H1 (cell line): ENCODE measurements around the gene PPM1N. TPM values are rescaled to one million over a fixed set of nuclear protein-coding genes. Genes with fewer than 3 reads are reported as not detected.

Experiments used
- CTCF ChIA-PET: fragments of 300-600 bp; sonication (Branson Sonifier 250); formaldehyde crosslinking; loops from one replicate; lab custom pipeline; 2021; ENCODE audit not compliant: partially characterized antibody; lab: Charles Lee
- POLR2A ChIA-PET: fragments of 300-600 bp; sonication (Branson Sonifier 250); formaldehyde crosslinking; loops from one replicate; lab custom pipeline; 2021; ENCODE audit warnings: inconsistent platforms; ENCODE audit not compliant: partially characterized antibody; lab: Charles Lee
- DNase-seq, 2 experiments: peaks; one replicate each; pipeline versions ENCODE4 v3.0.0 to v3.0.0-alpha.2; 2010 to 2022; ENCODE audit warnings: low spot score in 2 of 2, low read depth in 1 of 2, mixed read lengths in 1 of 2
- FAIRE-seq: peaks from 2 replicates; lab custom pipeline; 2011; peaks lifted over from hg19 to GRCh38; lab: Jason Lieb, UNC
- H2AFZ ChIP-seq: 2 replicates; pipeline ENCODE4 v1.8.1; 2012; ENCODE audit warnings: low read length, inconsistent platforms
- H2AK5ac ChIP-seq: 2 replicates; pipeline ENCODE4 v1.6.1; 2013; ENCODE audit warnings: low read depth, low read length
- H2BK120ac ChIP-seq: replicated peaks from 2 replicates; pipeline ENCODE3; 2013; ENCODE audit warnings: low read depth, low read length, inconsistent platforms
- H2BK12ac ChIP-seq: 2 replicates; pipeline ENCODE4 v1.6.1; 2013; ENCODE audit warnings: low read depth, low read length
- H2BK15ac ChIP-seq: 2 replicates; pipeline ENCODE4 v1.6.1; 2013; ENCODE audit warnings: low read length
- H2BK20ac ChIP-seq: 2 replicates; pipeline ENCODE4 v1.6.1; 2013; ENCODE audit warnings: low read length
- H2BK5ac ChIP-seq: 2 replicates; pipeline ENCODE4 v1.6.1; 2013; ENCODE audit warnings: low read depth, low read length
- H3K14ac ChIP-seq: 2 replicates; pipeline ENCODE4 v1.6.1; 2013; ENCODE audit warnings: inconsistent platforms; ENCODE audit not compliant: insufficient read length
- H3K18ac ChIP-seq: 2 replicates; pipeline ENCODE4 v1.6.1; 2013; ENCODE audit warnings: low read length; ENCODE audit errors: extremely low read depth
- H3K23ac ChIP-seq: 2 replicates; pipeline ENCODE4 v1.6.1; 2013; ENCODE audit warnings: inconsistent platforms; ENCODE audit not compliant: insufficient read length
- H3K23me2 ChIP-seq: 2 replicates; pipeline ENCODE4 v1.6.1; 2013; ENCODE audit warnings: low read depth, low read length
- H3K27ac ChIP-seq: 2 replicates; pipeline ENCODE4 v1.6.1; 2011; ENCODE audit warnings: low read depth, low read length, inconsistent platforms
- H3K27me3 ChIP-seq, 4 experiments: replicated peaks in 1 of 4; 1 replicate in 1 of 4; 2 replicates in 3 of 4; pipeline versions ENCODE4 v1.6.1 to v1.8.1; 2011 to 2013; ENCODE audit warnings: low read length in 3 of 4, mild to moderate bottlenecking in 3 of 4, inconsistent platforms in 2 of 4, mixed read lengths in 2 of 4, moderate library complexity in 1 of 4; ENCODE audit not compliant: control insufficient read depth in 3 of 4, insufficient read depth in 3 of 4; ENCODE audit errors: extremely low read depth in 1 of 4
- H3K36me3 ChIP-seq, 4 experiments: 2 replicates each; pipeline versions ENCODE4 v1.6.1 to v1.8.1; 2011 to 2013; ENCODE audit warnings: mild to moderate bottlenecking in 4 of 4, low read length in 3 of 4, moderate library complexity in 2 of 4, control low read depth in 1 of 4, inconsistent platforms in 1 of 4; ENCODE audit not compliant: insufficient read depth in 4 of 4, control insufficient read depth in 2 of 4
- H3K4ac ChIP-seq: replicated peaks from 2 replicates; pipeline ENCODE3; 2013; ENCODE audit warnings: low read length, low read depth, mixed read lengths, inconsistent platforms; ENCODE audit not compliant: insufficient read length
- H3K4me1 ChIP-seq, 4 experiments: replicated peaks in 1 of 4; 1 replicate in 1 of 4; 2 replicates in 3 of 4; pipeline versions ENCODE4 v1.6.1 to v1.8.1; 2011 to 2013; ENCODE audit warnings: low read length in 3 of 4, inconsistent platforms in 2 of 4, mixed read lengths in 1 of 4; ENCODE audit not compliant: insufficient read depth in 4 of 4, control insufficient read depth in 3 of 4
- H3K4me2 ChIP-seq, 2 experiments: 2 replicates each; pipeline versions ENCODE4 v1.6.1 to v1.8.1; 2011 to 2013; ENCODE audit warnings: low read depth in 2 of 2, low read length in 2 of 2, control low read depth in 1 of 2, inconsistent platforms in 1 of 2, mild to moderate bottlenecking in 1 of 2; ENCODE audit not compliant: insufficient read depth in 1 of 2
- H3K4me3 ChIP-seq, 4 experiments: fragments of 200-600, 300-600 bp in 1 of 4; sonication (generic), shearing (Covaris generic), sonication (Bioruptor Twin) in 1 of 4; 2 replicates each; pipeline versions ENCODE4 v1.5.1 to v1.8.1; 2011 to 2016; ENCODE audit warnings: low read length in 4 of 4, low read depth in 3 of 4, control low read depth in 2 of 4, inconsistent platforms in 2 of 4, mild to moderate bottlenecking in 2 of 4, mixed read lengths in 1 of 4, moderate library complexity in 1 of 4; ENCODE audit not compliant: insufficient read depth in 2 of 4; ENCODE audit errors: extremely low read depth in 1 of 4
- H3K56ac ChIP-seq: replicated peaks from 2 replicates; pipeline ENCODE3; 2013; ENCODE audit warnings: low read depth, mild to moderate bottlenecking, mixed read lengths, low read length, inconsistent platforms; ENCODE audit not compliant: insufficient read length
- H3K79me1 ChIP-seq: 2 replicates; pipeline ENCODE4 v1.6.1; 2013; ENCODE audit warnings: low read depth, low read length, control low read depth
- H3K79me2 ChIP-seq, 2 experiments: 2 replicates each; pipeline versions ENCODE4 v1.6.1 to v1.8.1; 2012 to 2013; ENCODE audit warnings: low read length in 2 of 2, mild to moderate bottlenecking in 2 of 2, inconsistent platforms in 1 of 2; ENCODE audit not compliant: insufficient read depth in 2 of 2, control insufficient read depth in 1 of 2
- H3K9ac ChIP-seq, 4 experiments: replicated peaks in 1 of 4; 1 replicate in 1 of 4; 2 replicates in 3 of 4; pipeline versions ENCODE4 v1.6.1 to v1.8.1; 2011 to 2013; ENCODE audit warnings: low read depth in 3 of 4, low read length in 3 of 4, control low read depth in 2 of 4, mild to moderate bottlenecking in 2 of 4, moderate library complexity in 2 of 4, inconsistent platforms in 1 of 4; ENCODE audit errors: extremely low read depth in 1 of 4
- H3K9me3 ChIP-seq, 2 experiments: 2 replicates each; pipeline versions ENCODE4 v1.6.1 to v1.8.1; 2012 to 2013; ENCODE audit warnings: mild to moderate bottlenecking in 2 of 2, moderate library complexity in 2 of 2, control low read depth in 1 of 2, inconsistent platforms in 1 of 2, low read depth in 1 of 2, low read length in 1 of 2, mixed read lengths in 1 of 2; ENCODE audit not compliant: insufficient read depth in 2 of 2
- H4K20me1 ChIP-seq, 2 experiments: replicated peaks in 1 of 2; 2 replicates each; pipeline versions ENCODE3 to v1.8.1; 2011 to 2013; ENCODE audit warnings: inconsistent platforms in 2 of 2, low read length in 2 of 2, mild to moderate bottlenecking in 1 of 2; ENCODE audit not compliant: insufficient read depth in 2 of 2, control insufficient read depth in 1 of 2
- H4K5ac ChIP-seq: 2 replicates; pipeline ENCODE4 v1.6.1; 2013; ENCODE audit warnings: low read length, low read depth, mixed read lengths, inconsistent platforms; ENCODE audit not compliant: insufficient read length
- H4K8ac ChIP-seq: 2 replicates; pipeline ENCODE4 v1.8.0; 2013; ENCODE audit warnings: mild to moderate bottlenecking, moderate library complexity, low read length, inconsistent platforms; ENCODE audit not compliant: insufficient read depth; ENCODE audit errors: extremely low read depth
- H4K91ac ChIP-seq: replicated peaks from 2 replicates; pipeline ENCODE3; 2013; ENCODE audit warnings: low read length, mixed read lengths, inconsistent platforms; ENCODE audit not compliant: insufficient read length
- ATF2 ChIP-seq: IDR thresholded peaks from 2 replicates; pipeline ENCODE4 v1.6.1; 2012; ENCODE audit warnings: low read length, inconsistent platforms
- BACH1 ChIP-seq: IDR thresholded peaks from 2 replicates; pipeline ENCODE4 v1.6.1; 2012; ENCODE audit warnings: low read length, improper control_type of control experiment
- CREB1 ChIP-seq: IDR thresholded peaks from 2 replicates; pipeline ENCODE4 v1.6.1; 2012; ENCODE audit warnings: inconsistent platforms
- EP300 ChIP-seq, 2 experiments: IDR thresholded peaks; 1 replicate in 1 of 2; 2 replicates in 1 of 2; pipeline ENCODE4 v1.6.1; 2011 to 2012; ENCODE audit warnings: low read depth in 2 of 2, low read length in 2 of 2, mild to moderate bottlenecking in 2 of 2, borderline replicate concordance in 1 of 2, inconsistent platforms in 1 of 2, moderate library complexity in 1 of 2
- JUND ChIP-seq: IDR thresholded peaks from 2 replicates; pipeline ENCODE4 v1.6.1; 2011; ENCODE audit warnings: mild to moderate bottlenecking, improper control_type of control experiment, low read length
- PHF8 ChIP-seq: fragments of 200-600 bp; sonication (generic); conservative IDR thresholded peaks from 2 replicates; pipeline ENCODE4 v1.7.1; 2012; ENCODE audit warnings: low read depth, mild to moderate bottlenecking, inconsistent platforms, low read length, moderate library complexity
- TBP ChIP-seq: IDR thresholded peaks from 2 replicates; pipeline ENCODE4 v1.6.1; 2011; ENCODE audit warnings: low read depth, low read length, improper control_type of control experiment
- WGBS, 2 experiments: shearing (Covaris generic) in 1 of 2; methylation state at CpG; one replicate each; pipeline versions ENCODE4 v1.1.6 to v1.1.7; 2013 to 2015; ENCODE audit warnings: low lambda C conversion rate in 2 of 2, mixed read lengths in 2 of 2, inconsistent platforms in 1 of 2, low coverage in 1 of 2, missing lambda C conversion rate in 1 of 2; ENCODE audit not compliant: insufficient replicate concordance in 2 of 2, insufficient coverage in 1 of 2, insufficient read length in 1 of 2; ENCODE audit errors: extremely low coverage in 1 of 2, missing lambda C conversion rate in 1 of 2; 5-methylcytosine and 5-hydroxymethylcytosine counted together
- polyA plus RNA-seq, 7 experiments: library from polyadenylated mRNA; depleted of rRNA in 3 of 7; stranded (reverse) in 5 of 7; unstranded in 2 of 7; fragments of >200 nt in 5 of 7; fragments of 200-250 nt in 2 of 7; gene quantifications; 1 replicate in 5 of 7; 2 replicates in 1 of 7; 4 replicates in 1 of 7; pipeline versions ENCODE4 v1.2.1 to v1.2.3, GENCODE V29; 2011 to 2013; ENCODE audit warnings: missing spikeins in 2 of 7, mixed read lengths in 2 of 7
- total RNA-seq: library from RNA; stranded (reverse); fragmentation: NEBNext Ultra II Directional; extraction: Animal tissue kit (Norgen Biotek cat#: 25700); gene quantifications from 2 replicates; pipeline ENCODE4 v1.2.1, GENCODE V29; 2021
- TF ChIP-seq, protein P1 (sequence below): IDR thresholded peaks from 2 replicates; pipeline ENCODE4 v1.6.1; 2012; ENCODE audit warnings: inconsistent platforms

The PPM1N gene
- total and polyA plus RNA-seq, 2 of the 8 experiments (the other 6 are each of a cell fraction or from before 2014, with no cell fraction given): 12.2 to 14.4 TPM

- H2AFZ ChIP-seq: peak overlapping the region; percentile 45; the same call in 1 of the 2 replicates
- H4K20me1 ChIP-seq: peaks cover 0 to 9% of the 10 kb centered on the region in 2 experiments
- peak; percentile 87 to 88 for DNase-seq
- no peak overlapping the region for H2BK20ac ChIP-seq
- H2BK12ac ChIP-seq: peak overlapping the region; percentile 50; the same call in 1 of the 2 replicates
- FAIRE-seq: no peak
- H3K9me3 ChIP-seq: peaks cover 5 to 6% of the 10 kb centered on the region in 2 experiments; a peak in 3 of 4 replicates
- H3K23me2 ChIP-seq: peaks cover 15% of the 10 kb centered on the region
- no peak overlapping the region for H4K5ac ChIP-seq
- H2AK5ac ChIP-seq: no peak overlapping the region
- no peak overlapping the region for H3K27ac ChIP-seq
- H4K8ac ChIP-seq: peak overlapping the region; percentile 62; the same call in 1 of the 2 replicates
- no peak overlapping the region for H2BK15ac ChIP-seq
- peak overlapping the region; percentile 17 for H3K56ac ChIP-seq
- 3% methylated on average over 37 of the region's 49 CpGs; no CpG with 5 or more reads in 1 of the 2 experiments for WGBS, 2 experiments
- peak overlapping the region; percentile 50 to 68 (median 58) for H3K4me3 ChIP-seq
- H3K14ac ChIP-seq: no peak overlapping the region
- H3K4ac ChIP-seq: no peak overlapping the region
- peak overlapping the region; percentile 15 for H4K91ac ChIP-seq
- ChIA-PET POLR2A (interaction anchor here (0.5 to 3.6 kb wide), 17 partner anchors 9 to 683 kb away, joined by 3 to 16 read pairs (median 5); no protein-coding TSS in a partner anchor), CTCF (interaction anchor here (0.7 to 2.9 kb wide), 17 partner anchors 9 to 215 kb away, joined by 3 to 22 read pairs (median 5); no protein-coding TSS in a partner anchor)
- peaks cover 0 to 5% (median under 1%) of the 10 kb centered on the region in 4 experiments; a peak in 4 of 7 replicates for H3K27me3 ChIP-seq
- peak overlapping the region; percentile 66 for H2BK5ac ChIP-seq
- H3K9ac ChIP-seq: peak overlapping the region in 2 of 4 experiments; percentile 6 to 23; a peak in 2 of 7 replicates
- peak overlapping the region; percentile 81 to 98 for H3K4me2 ChIP-seq
- no peaks in the 10 kb centered on the region for H3K79me1 ChIP-seq
- no peak overlapping the region for H2BK120ac ChIP-seq
- H3K18ac ChIP-seq: no peak overlapping the region; the same call in 1 of the 2 replicates
- H3K4me1 ChIP-seq: peaks cover 0 to 14% (median 9%) of the 10 kb centered on the region in 4 experiments; a peak in 5 of 7 replicates
- no peak overlapping the region for H3K23ac ChIP-seq
- no peaks in the 10 kb centered on the region for H3K79me2 ChIP-seq
- peaks cover 7 to 22% (median 15%) of the 10 kb centered on the region in 4 experiments for H3K36me3 ChIP-seq
- TF ChIP-seq JUND: peak; percentile 92
- 0 out of 2 replicates have a peak, but pooled peaks have one; percentile 13 for TF ChIP-seq TBP
- 0 out of 2 replicates have a peak, but pooled peaks have one; percentile 4 for TF ChIP-seq PHF8
- TF ChIP-seq BACH1: no peak
- peak in 1 of 2 experiments; percentile 98; a peak in 2 of 3 replicates for TF ChIP-seq EP300 (IDR thresholded peaks at IDR 0.05; ENCODE audit: borderline replicate concordance in 1 of 2, low read depth in 2 of 2, low read length in 2 of 2)
- TF ChIP-seq CREB1: peak; percentile 36; the same call in 1 of the 2 replicates
- TF ChIP-seq, protein P1, sequence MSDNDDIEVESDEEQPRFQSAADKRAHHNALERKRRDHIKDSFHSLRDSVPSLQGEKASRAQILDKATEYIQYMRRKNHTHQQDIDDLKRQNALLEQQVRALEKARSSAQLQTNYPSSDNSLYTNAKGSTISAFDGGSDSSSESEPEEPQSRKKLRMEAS: peak; percentile 76
- no peak for TF ChIP-seq ATF2
Measured at GRCh38 chr19:45528744-45529419, 30.6 kb downstream of the PPM1N start.
